HG03469 (cell line): ENCODE measurements around the gene PPM1F.

Source experiments
- ATAC-seq: cut with Tn5 transposase; IDR thresholded peaks from one replicate; pipeline ENCODE4 v1.9.1; 2021; ENCODE audit warnings: mild to moderate bottlenecking, moderate library complexity, moderate number of reproducible peaks; ENCODE audit not compliant: unreplicated experiment

PPM1F gene

GRCh38 chr22:21961127-21961867, 8.6 kb upstream of the PPM1F start:
- ATAC-seq, result no peak

GRCh38 chr22:21960200-21961126, 7.8 kb upstream of the PPM1F start:
- no peak for ATAC-seq

GRCh38 chr22:21959274-21960074, 6.8 kb upstream of the PPM1F start:
- no peak for ATAC-seq

GRCh38 chr22:21958360-21959273, 6.0 kb upstream of the PPM1F start:
- ATAC-seq, result no peak

GRCh38 chr22:21951931-21952465, 650 bp downstream of the PPM1F start:
- no peak for ATAC-seq

DNA sequence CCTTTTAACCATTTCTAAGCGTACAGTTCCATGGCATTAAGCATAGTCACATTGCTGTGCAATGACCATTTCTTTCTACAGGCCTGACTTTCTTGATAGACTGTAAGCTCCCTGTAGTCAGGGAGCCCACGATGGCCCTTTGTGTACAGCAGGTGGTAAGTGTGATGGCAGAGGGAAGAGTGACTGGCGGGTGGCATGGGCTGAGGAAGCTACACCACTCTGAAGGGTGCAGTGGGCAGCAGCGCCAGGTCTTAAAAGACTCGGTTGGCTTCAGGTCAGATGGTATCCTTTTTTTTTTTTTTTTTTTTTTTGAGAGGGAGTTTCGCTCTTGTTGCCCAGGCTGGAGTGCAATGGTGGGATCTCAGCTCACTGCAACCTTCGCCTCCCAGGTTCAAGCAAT, 1.6 kb downstream of the PPM1F start:
- ATAC-seq, result no peak

GRCh38 chr22:21949948-21950347, 2.7 kb downstream of the PPM1F start:
- ATAC-seq, result no peak

DNA sequence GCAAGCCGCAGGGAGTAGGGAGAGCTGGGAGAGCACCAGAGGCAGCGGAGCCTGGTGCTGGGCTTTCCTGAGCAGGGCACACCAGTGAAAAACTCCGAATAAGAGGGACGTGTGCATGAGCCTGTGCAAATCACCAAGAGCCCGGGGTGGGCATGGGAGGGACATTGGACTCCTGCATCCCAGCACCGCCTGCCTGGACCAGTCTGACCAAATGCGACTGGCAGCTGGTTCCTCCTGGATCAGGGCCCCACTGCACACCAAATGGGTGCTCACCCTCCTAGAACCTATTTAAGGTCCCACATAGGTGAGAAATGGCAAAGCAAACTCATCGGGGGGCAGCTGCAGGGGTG, 3.1 kb downstream of the PPM1F start:
- ATAC-seq, result no peak

DNA sequence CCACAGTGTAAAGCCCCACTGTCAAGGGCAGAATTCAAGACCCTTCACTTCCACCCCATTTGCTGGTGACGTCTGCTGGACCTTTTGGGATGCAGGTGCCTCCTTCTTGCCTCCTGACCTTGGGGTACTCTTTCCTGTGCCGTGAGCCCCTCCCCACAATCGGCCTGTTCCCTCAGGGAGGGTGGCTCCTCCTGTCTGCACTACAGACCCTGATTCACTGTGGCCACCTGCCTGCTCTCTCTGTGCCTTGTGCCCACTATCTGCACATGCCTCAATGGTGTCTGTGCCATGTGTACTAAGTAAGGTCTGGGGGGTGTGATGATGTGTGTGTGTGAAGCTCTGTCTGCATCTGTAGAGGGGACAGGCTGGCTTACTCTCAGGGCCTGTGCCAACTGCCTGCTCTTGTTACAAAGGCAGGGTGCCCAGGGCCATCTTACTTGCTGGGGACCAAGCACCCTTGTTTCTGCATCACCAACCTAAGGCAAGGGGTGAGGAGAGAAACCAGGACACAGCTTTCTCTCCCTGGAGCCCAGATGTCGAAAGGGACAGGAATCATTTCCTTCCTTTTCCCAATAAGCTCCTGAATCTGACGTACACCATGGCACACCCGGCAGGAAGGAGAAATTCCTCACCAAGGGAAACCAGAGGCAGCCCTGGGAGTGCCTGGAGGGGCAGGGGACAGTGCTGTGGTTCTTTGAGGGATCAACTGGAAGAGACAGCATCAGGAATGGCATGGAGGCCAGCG, 3.7 kb downstream of the PPM1F start:
- ATAC-seq, result no peak

DNA sequence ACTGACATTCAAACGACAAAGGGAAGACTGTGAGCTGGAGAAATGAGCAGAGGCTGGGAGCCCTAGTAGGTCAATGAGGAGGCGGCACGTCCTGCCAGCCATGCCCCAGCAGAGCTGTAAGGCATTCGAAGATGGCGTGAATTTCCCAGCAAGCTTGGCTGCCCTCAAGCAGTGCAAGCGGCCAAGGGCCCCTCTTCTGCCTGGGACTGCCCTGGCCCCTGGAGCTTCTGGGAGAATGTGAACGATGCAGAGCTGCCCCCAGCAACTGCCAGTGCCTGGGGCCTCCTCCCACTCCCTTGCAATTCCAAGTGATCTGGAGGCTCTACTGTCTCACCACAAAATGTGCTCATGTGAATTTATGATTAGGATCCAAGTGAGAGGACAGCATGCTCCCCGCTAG, 4.3 kb downstream of the PPM1F start:
- no peak for ATAC-seq

DNA sequence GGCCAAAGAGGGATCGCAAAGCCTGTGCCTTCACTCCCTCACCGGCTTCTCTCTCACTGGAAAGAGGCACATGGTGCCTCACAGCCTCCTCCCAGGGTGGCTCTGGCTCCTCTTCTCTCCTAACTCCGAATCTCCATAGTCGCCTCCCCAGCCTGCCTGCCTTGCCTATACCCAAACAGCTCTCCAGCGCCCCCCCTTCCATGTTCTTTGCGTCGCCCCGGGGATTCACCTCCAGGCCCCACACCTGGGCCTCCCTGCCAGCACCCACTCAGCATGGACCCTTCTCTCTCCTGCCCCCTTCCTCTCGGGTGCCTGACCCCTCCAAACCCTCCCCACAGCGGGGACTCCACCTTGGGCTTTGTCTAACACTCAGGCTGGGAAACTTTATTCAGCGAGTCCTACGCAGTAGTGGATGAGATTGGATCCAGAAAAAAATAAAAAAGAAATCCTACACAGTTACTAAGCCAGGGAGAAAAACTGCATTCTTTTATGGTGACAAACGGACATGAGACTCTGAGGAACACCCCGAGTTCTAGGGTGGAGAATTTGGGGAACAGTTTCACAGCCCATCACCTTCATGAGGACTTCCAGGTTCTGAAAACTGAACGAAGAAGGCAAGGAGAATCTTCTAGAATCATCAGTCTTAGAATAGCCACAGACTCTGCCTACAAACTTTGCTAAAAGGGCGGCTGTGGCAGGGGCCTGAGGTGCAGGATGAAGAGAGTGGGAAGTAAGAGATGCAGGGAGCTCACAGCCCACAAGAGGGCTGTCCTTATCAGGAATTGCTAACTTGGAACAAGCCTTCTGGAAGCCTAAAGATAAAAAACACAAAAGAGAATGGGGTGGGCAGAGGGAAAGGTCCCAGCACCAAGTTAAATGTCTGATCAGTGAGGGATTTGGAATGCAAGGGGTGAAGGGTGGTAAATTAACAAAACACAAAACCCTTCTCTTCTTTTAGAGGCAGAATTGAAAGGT, 5.3 kb downstream of the PPM1F start:
- ATAC-seq, result no peak

DNA sequence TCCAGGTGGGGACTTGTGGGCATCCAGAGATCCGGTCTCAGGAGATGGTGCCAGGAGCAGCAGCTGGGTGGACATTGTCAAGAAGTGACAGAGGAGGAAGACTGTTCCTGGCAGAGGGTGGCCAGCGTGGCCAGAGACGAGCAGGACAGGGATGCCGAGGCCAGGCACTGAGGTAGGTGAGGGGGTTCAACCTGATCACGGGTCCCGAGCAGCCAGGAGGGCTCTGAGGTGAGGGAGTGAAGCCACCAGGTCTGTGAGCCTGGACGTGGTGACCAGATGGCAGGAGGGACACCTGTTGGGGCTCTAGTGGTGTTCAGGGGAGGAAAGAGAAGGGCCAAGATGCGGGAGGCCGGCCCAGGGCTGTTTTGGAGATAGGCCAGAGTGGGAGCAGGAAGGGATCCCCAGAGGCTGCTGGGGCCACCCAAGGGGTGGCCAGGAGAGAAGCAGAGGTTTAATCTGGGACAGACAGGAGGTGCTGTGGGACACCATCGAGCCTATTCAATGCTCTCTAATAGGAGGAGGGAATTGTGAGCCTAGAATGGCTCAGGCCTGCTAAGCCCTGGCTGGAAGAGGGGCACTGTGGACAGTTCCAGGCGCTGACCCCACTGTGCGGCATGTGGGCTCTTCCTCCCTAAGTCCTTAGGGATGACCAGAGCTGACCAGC, 6.3 kb downstream of the PPM1F start:
- no peak for ATAC-seq

DNA sequence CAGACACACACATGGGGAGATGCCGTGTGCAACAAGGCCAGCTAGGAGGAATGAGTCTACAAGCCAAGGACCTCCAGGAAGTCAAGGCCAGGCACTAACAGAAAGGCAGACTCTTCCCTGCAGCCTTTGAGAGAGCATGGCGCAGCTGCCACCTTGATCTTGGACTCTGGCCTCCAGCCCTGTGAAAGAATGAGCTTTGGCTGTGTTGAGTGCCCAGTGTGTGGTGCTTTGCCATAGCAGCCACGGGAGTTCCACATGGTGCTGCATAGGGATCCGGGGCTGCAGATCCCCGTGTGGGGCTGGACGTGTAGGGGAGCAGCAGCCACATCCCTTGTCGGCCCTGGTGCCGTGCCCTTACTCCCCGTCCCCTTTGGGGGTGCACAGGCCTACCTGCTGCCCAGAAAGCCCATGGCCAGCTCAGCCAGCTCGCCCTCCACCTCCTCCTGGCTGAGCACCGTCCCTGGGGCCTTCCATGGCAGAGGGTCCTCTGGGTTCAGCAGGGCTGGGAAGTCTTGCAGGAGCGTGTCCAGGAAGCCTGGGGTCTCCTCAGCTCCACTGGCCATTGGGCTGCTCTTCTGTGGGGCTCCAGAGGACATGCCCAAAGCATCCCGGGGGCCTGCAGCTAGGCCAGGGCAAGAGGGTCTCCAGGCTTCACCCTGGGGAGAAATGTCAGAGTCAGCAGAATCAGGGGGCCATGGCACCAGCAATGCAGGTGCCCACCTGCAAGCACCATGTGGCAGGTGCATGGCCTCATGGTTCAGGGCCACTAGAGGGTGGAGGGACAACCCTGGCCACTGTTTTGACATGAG, 7.0 kb downstream of the PPM1F start:
- no peak for ATAC-seq

- ATAC-seq, result no peak
Observed at GRCh38 chr22:21944871-21945270, 7.8 kb downstream of the PPM1F start.

DNA sequence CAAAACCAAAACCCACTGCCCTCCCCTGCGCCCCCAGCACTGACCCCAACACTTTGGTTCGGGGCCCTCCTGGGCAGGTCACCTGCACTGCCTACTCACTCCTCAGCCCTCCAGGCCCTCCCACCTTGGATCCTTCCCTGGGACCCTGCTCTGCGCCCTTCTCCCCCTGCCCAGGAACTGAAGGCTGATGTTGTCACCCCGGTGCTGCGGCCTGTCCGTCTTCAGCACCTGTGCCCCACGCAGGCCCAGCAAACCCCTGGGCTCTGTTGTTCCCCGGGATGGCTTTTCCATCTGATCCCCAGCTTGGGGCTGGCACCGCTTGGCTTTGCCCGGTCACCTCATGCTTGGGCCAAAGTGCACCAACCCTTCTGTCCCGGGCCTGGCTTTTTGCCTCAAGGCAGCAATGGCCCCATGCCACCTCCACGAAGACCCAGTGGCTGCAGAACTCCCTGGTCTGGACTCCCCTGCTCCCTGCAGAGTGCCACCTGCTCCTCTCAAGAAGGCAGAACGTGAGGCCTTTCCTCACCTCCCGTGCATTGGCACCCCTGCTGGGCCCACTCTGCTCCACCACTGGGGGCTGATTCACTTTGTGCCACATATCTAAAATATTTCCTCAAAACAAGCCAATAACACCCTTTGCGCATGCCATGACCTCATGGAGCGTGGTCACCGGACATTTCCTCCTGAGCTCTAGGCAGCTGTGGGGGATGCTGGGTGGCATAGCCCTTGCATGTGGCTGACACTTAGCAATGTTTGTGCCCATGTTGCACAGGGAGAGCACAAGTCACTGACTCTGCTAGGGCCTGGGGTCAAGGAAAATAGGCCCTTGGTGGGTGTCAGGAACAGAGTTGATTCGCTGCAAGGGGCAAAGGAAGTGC, 8.8 kb downstream of the PPM1F start:
- ATAC-seq, result no peak
